Measurements from ENCODE around the gene MTX1. TPM values are rescaled to one million over a fixed set of nuclear protein-coding genes. Genes with fewer than 3 reads are reported as not detected.

MTX1 gene
- total RNA-seq, 1 donor: 38.0 TPM

Other genes starting within 250 kb of the MTX1 start
- gene PYGO2, start 246.9 kb upstream of the MTX1 start, total RNA-seq: 26.7 and 28.9 TPM in 2 replicates
- 255 and 330 TPM in 2 replicates for gene SHC1, start 237.9 kb upstream of the MTX1 start, total RNA-seq
- gene CKS1B, start 234.0 kb upstream of the MTX1 start, total RNA-seq: 57.7 and 68.2 TPM in 2 replicates
- gene FLAD1, start 225.4 kb upstream of the MTX1 start, total RNA-seq: 22.9 and 24.2 TPM in 2 replicates
- 0.32 and 0.43 TPM in 2 replicates for gene LENEP, start 215.1 kb upstream of the MTX1 start, total RNA-seq
- gene ZBTB7B, start 205.9 kb upstream of the MTX1 start, total RNA-seq: 15.5 and 15.8 TPM in 2 replicates
- gene DCST2, start 174.9 kb upstream of the MTX1 start, total RNA-seq: not detected in 2 replicates
- gene DCST1, start 174.9 kb upstream of the MTX1 start, total RNA-seq: not detected in 2 replicates
- 41.2 and 49.2 TPM in 2 replicates for gene ADAM15, start 157.4 kb upstream of the MTX1 start, total RNA-seq
- 2.6 and 3.9 TPM in 2 replicates for gene EFNA4, start 145.0 kb upstream of the MTX1 start, total RNA-seq
- 0.32 and 0.43 TPM in 2 replicates for gene EFNA3, start 129.9 kb upstream of the MTX1 start, total RNA-seq
- gene EFNA1, start 80.8 kb upstream of the MTX1 start, total RNA-seq: not detected in 2 replicates
- 52.5 and 58.7 TPM in 2 replicates for gene SLC50A1, start 72.8 kb upstream of the MTX1 start, total RNA-seq
- gene DPM3, start 68.2 kb upstream of the MTX1 start, total RNA-seq: 23.7 and 47.0 TPM in 2 replicates
- gene KRTCAP2, start 35.4 kb upstream of the MTX1 start, total RNA-seq: 65.6 and 95.3 TPM in 2 replicates
- 6.5 and 7.7 TPM in 2 replicates for gene TRIM46, start 34.8 kb upstream of the MTX1 start, total RNA-seq
- 32.8 and 35.8 TPM in 2 replicates for gene THBS3, start 798 bp upstream of the MTX1 start, total RNA-seq
- gene ENTREP3, start 46.8 kb downstream of the MTX1 start, total RNA-seq: 7.7 and 7.8 TPM in 2 replicates
- 33.7 and 35.8 TPM in 2 replicates for gene SCAMP3, start 53.7 kb downstream of the MTX1 start, total RNA-seq
- 19.3 and 21.6 TPM in 2 replicates for gene CLK2, start 64.8 kb downstream of the MTX1 start, total RNA-seq
- gene HCN3, start 68.8 kb downstream of the MTX1 start, total RNA-seq: 0.86 and 1.6 TPM in 2 replicates
- gene PKLR, start 92.7 kb downstream of the MTX1 start, total RNA-seq: not detected in 2 replicates
- 427 and 428 TPM in 2 replicates for gene FDPS, start 100.2 kb downstream of the MTX1 start, total RNA-seq
- gene RUSC1, start 112.2 kb downstream of the MTX1 start, total RNA-seq: 18.4 and 22.9 TPM in 2 replicates

Measured in fibroblast of villous mesenchyme (primary cell).